Measurements from ENCODE around the gene RGSL1. TPM values are rescaled to one million over a fixed set of nuclear protein-coding genes. Genes with fewer than 3 reads are reported as not detected.
A peak's percentile ranks its signal among the peaks of the same experiment; 100 is the strongest.

RGSL1 gene
- total RNA-seq, 4 donors from 2014 or later, result not detected

GRCh38 chr1:182484531-182485257, 34.7 kb downstream of the RGSL1 start:
- no peak for DNase-seq (ENCODE audit: low spot score in 2 of 2)
- Histone ChIP-seq H3K4me1 (no peaks in the 10 kb centered on the region), H3K36me3 (no peaks in the 10 kb centered on the region), H3K27me3 (no peaks in the 10 kb centered on the region), H3K27ac (no peak overlapping the region), H3K4me3 (no peak overlapping the region), H3K9me3 (no peaks in the 10 kb centered on the region)
- TF ChIP-seq, protein P1, sequence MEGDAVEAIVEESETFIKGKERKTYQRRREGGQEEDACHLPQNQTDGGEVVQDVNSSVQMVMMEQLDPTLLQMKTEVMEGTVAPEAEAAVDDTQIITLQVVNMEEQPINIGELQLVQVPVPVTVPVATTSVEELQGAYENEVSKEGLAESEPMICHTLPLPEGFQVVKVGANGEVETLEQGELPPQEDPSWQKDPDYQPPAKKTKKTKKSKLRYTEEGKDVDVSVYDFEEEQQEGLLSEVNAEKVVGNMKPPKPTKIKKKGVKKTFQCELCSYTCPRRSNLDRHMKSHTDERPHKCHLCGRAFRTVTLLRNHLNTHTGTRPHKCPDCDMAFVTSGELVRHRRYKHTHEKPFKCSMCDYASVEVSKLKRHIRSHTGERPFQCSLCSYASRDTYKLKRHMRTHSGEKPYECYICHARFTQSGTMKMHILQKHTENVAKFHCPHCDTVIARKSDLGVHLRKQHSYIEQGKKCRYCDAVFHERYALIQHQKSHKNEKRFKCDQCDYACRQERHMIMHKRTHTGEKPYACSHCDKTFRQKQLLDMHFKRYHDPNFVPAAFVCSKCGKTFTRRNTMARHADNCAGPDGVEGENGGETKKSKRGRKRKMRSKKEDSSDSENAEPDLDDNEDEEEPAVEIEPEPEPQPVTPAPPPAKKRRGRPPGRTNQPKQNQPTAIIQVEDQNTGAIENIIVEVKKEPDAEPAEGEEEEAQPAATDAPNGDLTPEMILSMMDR (IDR thresholded peaks at IDR 0.05), result peak in 1 of 2 donors; percentile 24
- no peak for TF ChIP-seq POLR2AphosphoS5 (IDR thresholded peaks at IDR 0.05)
- 38% methylated on average over 5 of the region's 5 CpGs for WGBS

GRCh38 chr1:182485861-182486260, 35.9 kb downstream of the RGSL1 start:
- 87% methylated on average over 3 of the region's 3 CpGs for WGBS

DNA sequence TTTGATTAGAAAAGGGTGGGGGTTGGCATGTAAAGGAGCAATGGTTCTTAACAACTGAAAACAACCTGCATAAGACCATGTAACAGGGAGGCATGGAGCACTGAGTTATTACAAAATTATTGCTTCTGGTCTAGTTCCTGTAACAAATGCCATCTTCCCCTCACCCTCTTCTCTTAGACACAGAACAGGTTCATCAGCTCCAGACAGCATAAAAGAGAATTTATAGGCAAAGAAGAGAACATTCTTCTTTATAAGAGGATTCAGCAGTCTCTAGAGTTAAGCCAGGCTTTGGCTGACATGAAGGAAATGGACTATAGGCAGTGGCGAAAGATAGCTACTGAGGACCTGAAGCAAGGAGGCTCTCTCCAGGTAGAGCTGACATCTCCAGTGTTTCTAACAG, 38.9 kb downstream of the RGSL1 start:
- TF ChIP-seq POLR2AphosphoS5 (IDR thresholded peaks at IDR 0.05) (no peak), POLR2A (IDR thresholded peaks at IDR 0.05) (no peak), EP300 (IDR thresholded peaks at IDR 0.05) (no peak)
- TF ChIP-seq, protein P1 (IDR thresholded peaks at IDR 0.05), result no peak
- Histone ChIP-seq H3K27ac (no peak overlapping the region), H3K4me1 (no peaks in the 10 kb centered on the region), H3K27me3 (no peaks in the 10 kb centered on the region), H3K4me3 (no peak overlapping the region), H3K36me3 (no peaks in the 10 kb centered on the region), H3K9me3 (no peaks in the 10 kb centered on the region)
- WGBS, result 57% methylated on average over 1 of the region's 1 CpG
- no peak for DNase-seq (ENCODE audit: low spot score in 2 of 2)

More at GRCh38 chr1:182485861-182486260, 35.9 kb downstream of the RGSL1 start:
- Histone ChIP-seq H3K36me3 (no peaks in the 10 kb centered on the region), H3K27ac (no peak overlapping the region), H3K4me3 (no peak overlapping the region), H3K4me1 (no peaks in the 10 kb centered on the region), H3K9me3 (no peaks in the 10 kb centered on the region), H3K27me3 (no peaks in the 10 kb centered on the region)
- TF ChIP-seq EP300 (IDR thresholded peaks at IDR 0.05), result no peak
- no peak for TF ChIP-seq POLR2AphosphoS5 (IDR thresholded peaks at IDR 0.05)
- TF ChIP-seq POLR2A (IDR thresholded peaks at IDR 0.05), result no peak
- no peak for DNase-seq (ENCODE audit: low spot score in 2 of 2)

- no peak overlapping the region for H3K4me3 ChIP-seq
- TF ChIP-seq POLR2AphosphoS5 (IDR thresholded peaks at IDR 0.05) (no peak), EP300 (IDR thresholded peaks at IDR 0.05) (no peak), POLR2A (IDR thresholded peaks at IDR 0.05) (no peak)
- TF ChIP-seq, protein P1 (IDR thresholded peaks at IDR 0.05), result no peak
- no peaks in the 10 kb centered on the region for H3K9me3 ChIP-seq
- H3K4me1 ChIP-seq, result no peaks in the 10 kb centered on the region
- 78% methylated on average over 2 of the region's 2 CpGs for WGBS
- no peak for DNase-seq (ENCODE audit: low spot score in 2 of 2)
- no peaks in the 10 kb centered on the region for H3K36me3 ChIP-seq
- no peaks in the 10 kb centered on the region for H3K27me3 ChIP-seq
- no peak overlapping the region for H3K27ac ChIP-seq
Measured at GRCh38 chr1:182493063-182493462, 43.1 kb downstream of the RGSL1 start.

DNA sequence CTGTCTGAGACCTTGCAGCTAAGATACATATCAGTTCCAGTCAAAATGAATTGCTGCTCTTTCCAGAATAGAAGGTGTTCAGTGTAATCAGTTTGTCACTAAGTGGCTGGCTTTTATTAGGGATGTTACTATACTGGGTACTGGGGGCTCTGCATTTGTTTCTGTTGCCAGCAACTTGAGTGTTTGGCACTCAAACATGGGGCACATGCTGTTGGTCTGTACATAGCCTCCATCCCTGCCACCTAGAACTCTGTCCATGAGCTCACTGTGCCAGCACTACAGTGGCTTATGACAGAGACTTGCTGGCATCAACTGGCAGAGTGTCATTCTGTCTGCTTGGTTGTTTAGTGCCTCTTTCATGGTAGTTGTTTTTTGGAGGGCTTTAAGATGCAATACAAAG, 45.1 kb downstream of the RGSL1 start:
- no peaks in the 10 kb centered on the region for H3K4me1 ChIP-seq
- TF ChIP-seq EP300 (IDR thresholded peaks at IDR 0.05) (no peak), POLR2AphosphoS5 (IDR thresholded peaks at IDR 0.05) (no peak), POLR2A (IDR thresholded peaks at IDR 0.05) (no peak)
- TF ChIP-seq, protein P1 (IDR thresholded peaks at IDR 0.05), result no peak
- H3K27ac ChIP-seq, result no peak overlapping the region
- H3K27me3 ChIP-seq, result no peaks in the 10 kb centered on the region
- H3K36me3 ChIP-seq, result no peaks in the 10 kb centered on the region
- no peaks in the 10 kb centered on the region for H3K9me3 ChIP-seq
- H3K4me3 ChIP-seq, result no peak overlapping the region
- no peak for DNase-seq (ENCODE audit: low spot score in 2 of 2)

DNA sequence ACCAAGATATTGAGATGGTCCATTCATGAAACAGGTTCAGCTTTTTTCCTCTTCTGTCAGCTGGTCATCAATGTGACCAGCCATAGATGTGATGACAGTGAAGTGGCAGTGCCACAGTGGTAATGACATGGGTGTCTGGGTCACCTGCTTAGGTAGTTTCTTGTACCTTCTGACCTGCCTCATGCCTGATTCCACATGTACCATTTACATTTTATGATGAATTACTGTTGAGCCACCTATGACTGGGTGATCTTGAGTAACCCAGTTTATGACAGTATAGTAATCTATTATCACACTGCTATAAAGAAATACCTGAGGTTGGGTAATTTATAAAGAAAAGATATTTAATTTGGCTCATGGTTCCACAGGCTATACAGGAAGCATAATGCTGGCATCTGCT, 45.7 kb downstream of the RGSL1 start:
- Histone ChIP-seq H3K4me1 (no peaks in the 10 kb centered on the region), H3K4me3 (no peak overlapping the region), H3K36me3 (no peaks in the 10 kb centered on the region), H3K9me3 (no peaks in the 10 kb centered on the region), H3K27me3 (no peaks in the 10 kb centered on the region), H3K27ac (no peak overlapping the region)
- TF ChIP-seq EP300 (IDR thresholded peaks at IDR 0.05) (no peak), POLR2AphosphoS5 (IDR thresholded peaks at IDR 0.05) (no peak), POLR2A (IDR thresholded peaks at IDR 0.05) (no peak)
- TF ChIP-seq, protein P1 (IDR thresholded peaks at IDR 0.05), result no peak
- DNase-seq (ENCODE audit: low spot score in 2 of 2), result no peak

Data from suprapubic skin (tissue), 4 donors.